PC-3 (cell line): ENCODE data around the gene NDEL1.

Experiments
- CTCF ChIP-seq: fragments of 300-600 bp; sonication (generic); conservative IDR thresholded peaks from 2 replicates; pipeline ENCODE4 v1.5.1; 2017; ENCODE audit warnings: antibody characterized with exemption, low read depth, mild to moderate bottlenecking, low read length
- EZH2 ChIP-seq: fragments of 300-600 bp; sonication (generic); IDR thresholded peaks from one replicate; pipeline ENCODE4 v1.6.1; 2017; ENCODE audit warnings: antibody characterized with exemption, mild to moderate bottlenecking, low read length; ENCODE audit not compliant: unreplicated experiment
- EZH2phosphoT487 ChIP-seq: fragments of 300-600 bp; sonication (generic); IDR thresholded peaks from 2 replicates; pipeline ENCODE4 v1.6.1; 2018; ENCODE audit warnings: mild to moderate bottlenecking, antibody characterized with exemption, low read length, borderline replicate concordance

- TF ChIP-seq CTCF, result no peak
- no peak for TF ChIP-seq EZH2
- no peak for TF ChIP-seq EZH2phosphoT487
These were observed 64.9 kb downstream of the NDEL1 start for GRCh38 chr17:8500609-8501008.
